Activated CD4-positive, alpha-beta T cell treated with anti-CD3 and anti-CD28 coated beads for 36 hours (primary cell): ENCODE results near the gene MAP3K15. TPM values are rescaled to one million over a fixed set of nuclear protein-coding genes. Genes with fewer than 3 reads are reported as not detected.
A peak's percentile ranks its signal among the peaks of the same experiment; 100 is the strongest.
"Not testable (repeated sequence)": the region's sequence is repeated elsewhere in the genome, so short reads cannot be mapped to it uniquely, and the experiment has no call there.

Experiments used
- ATAC-seq: fragments of 200-7000 bp; cut with Tn5 transposase; one replicate; pipeline ENCODE4 v1.10.0; 2021; ENCODE audit warnings: mild to moderate bottlenecking, moderate library complexity
- CTCF ChIA-PET: fragments of 350-600 bp; sonication (Branson Sonifier 250); formaldehyde crosslinking; loops from one replicate; lab custom pipeline; 2021; ENCODE audit warnings: antibody characterized with exemption; lab: Charles Lee
- POLR2A ChIA-PET: fragments of 350-600 bp; sonication (Branson Sonifier 250); formaldehyde crosslinking; loops from one replicate; lab custom pipeline; 2021; ENCODE audit warnings: antibody characterized with exemption, inconsistent platforms; lab: Charles Lee
- DNase-seq: peaks from one replicate; pipeline ENCODE4 v3.0.0-alpha.2; 2020
- H3K27ac Mint-ChIP-seq: one replicate; pipeline ENCODE4 v1.8.0; 2021; ENCODE audit warnings: mixed read lengths
- H3K27me3 Mint-ChIP-seq: one replicate; pipeline ENCODE4 v1.8.0; 2021; ENCODE audit warnings: mixed read lengths
- H3K36me3 Mint-ChIP-seq: one replicate; pipeline ENCODE4 v1.8.0; 2021; ENCODE audit warnings: low read depth, mixed read lengths
- H3K4me1 Mint-ChIP-seq: one replicate; pipeline ENCODE4 v1.8.0; 2021; ENCODE audit warnings: mixed read lengths
- H3K4me3 Mint-ChIP-seq: one replicate; pipeline ENCODE4 v1.8.0; 2021; ENCODE audit warnings: mild to moderate bottlenecking, moderate library complexity, mixed read lengths
- H3K9me3 Mint-ChIP-seq: one replicate; pipeline ENCODE4 v1.8.0; 2021; ENCODE audit warnings: low read depth, mixed read lengths
- intact Hi-C, 2 experiments: fragments of 100-400 bp; cut with DNase I in 1 of 2; cut with micrococcal nuclease in 1 of 2; formaldehyde crosslinking; loops; one replicate each; pipeline versions ENCODE4 v1.14.2 to v1.15.1; 2022 to 2024; cut with DNase I, micrococcal nuclease
- total RNA-seq, 2 experiments: library from RNA; stranded (reverse); gene quantifications; one replicate each; pipeline ENCODE4 v1.2.3, GENCODE V29; 2021

MAP3K15 gene
- total RNA-seq, 2 experiments from 2014 or later, result 1.0 to 1.2 TPM

GRCh38 chrX:19535476-19535875, 20.2 kb upstream of the MAP3K15 start:
- POLR2A ChIA-PET, result interaction anchor here (0.6 kb wide), 2 partner anchors 12 to 146 kb away, joined by 3 to 7 read pairs; no protein-coding TSS in a partner anchor
- intact Hi-C loops, result loop anchor here in 1 of 2 experiments (2.0 kb wide), 1 partner anchor 163 kb away; no protein-coding TSS in a partner anchor
- Mint-ChIP-seq H3K4me1 (no peaks in the 10 kb centered on the region), H3K4me3 (no peak overlapping the region), H3K27ac (no peak overlapping the region), H3K36me3 (peaks cover 4% of the 10 kb centered on the region), H3K27me3 (no peaks in the 10 kb centered on the region), H3K9me3 (no peaks in the 10 kb centered on the region)
- CTCF ChIA-PET, result interaction anchor here (0.7 to 1.1 kb wide), 4 partner anchors 10 to 166 kb away, joined by 3 to 6 read pairs (median 4); no protein-coding TSS in a partner anchor
- ATAC-seq, result no peak
- no peak for DNase-seq

DNA sequence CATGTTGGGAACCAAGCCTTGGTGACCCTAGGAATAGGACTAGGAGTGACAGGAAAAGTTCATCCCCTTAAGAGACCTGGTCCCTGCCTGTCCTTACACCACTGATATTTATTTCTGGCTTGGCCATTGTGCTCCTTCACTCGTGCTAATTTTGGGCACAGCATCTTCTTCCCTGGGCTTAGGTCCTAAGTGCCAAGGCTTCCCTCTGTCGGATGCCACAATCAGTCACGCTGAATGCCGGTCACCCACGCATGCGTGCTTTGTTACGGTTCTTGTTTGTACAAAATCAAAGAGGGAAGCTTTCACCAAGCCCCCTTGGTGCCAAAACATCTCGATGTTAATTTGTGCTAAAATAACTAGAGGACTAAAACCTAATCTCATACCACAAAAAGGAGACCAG, 17.4 kb upstream of the MAP3K15 start:
- H3K9me3 Mint-ChIP-seq, result no peaks in the 10 kb centered on the region
- POLR2A ChIA-PET, result no interaction called here
- intact Hi-C loops, result loop anchor here in 1 of 2 experiments (5.0 kb wide), 1 partner anchor 160 kb away; no protein-coding TSS in a partner anchor

GRCh38 chrX:19517965-19518364, 2.7 kb upstream of the MAP3K15 start:
- intact Hi-C loops, result loop anchor here in 1 of 2 experiments (5.0 kb wide), 1 partner anchor 136 kb away; no protein-coding TSS in a partner anchor
- CTCF ChIA-PET, result interaction anchor here (1.0 to 1.2 kb wide), 2 partner anchors 9 to 136 kb away, joined by 3 to 4 read pairs; no protein-coding TSS in a partner anchor
- no peaks in the 10 kb centered on the region for H3K4me1 Mint-ChIP-seq

More for the DNA sequence above, 17.4 kb upstream of the MAP3K15 start:
- CTCF ChIA-PET, result no interaction called here
- ATAC-seq (no peak), DNase-seq (no peak)
- Mint-ChIP-seq H3K27ac (no peak overlapping the region), H3K4me3 (no peak overlapping the region), H3K4me1 (no peaks in the 10 kb centered on the region), H3K36me3 (peaks cover 1% of the 10 kb centered on the region), H3K27me3 (no peaks in the 10 kb centered on the region)

GRCh38 chrX:19515615-19516105, 352 bp upstream of the MAP3K15 start:
- Mint-ChIP-seq H3K27me3 (peaks cover 21% of the 10 kb centered on the region), H3K36me3 (no peaks in the 10 kb centered on the region), H3K27ac (no peak overlapping the region), H3K4me3 (peak overlapping the region; percentile 48), H3K4me1 (no peaks in the 10 kb centered on the region), H3K9me3 (no peaks in the 10 kb centered on the region)
- ChIA-PET POLR2A (no interaction called here), CTCF (no interaction called here)
- DNase-seq, result no peak
- no peak for ATAC-seq
- intact Hi-C loops, result loop anchor here (1.0 to 5.0 kb wide), 2 partner anchors 133 to 143 kb away; no protein-coding TSS in a partner anchor

More at GRCh38 chrX:19517965-19518364, 2.7 kb upstream of the MAP3K15 start:
- H3K36me3 Mint-ChIP-seq, result no peaks in the 10 kb centered on the region
- no peaks in the 10 kb centered on the region for H3K9me3 Mint-ChIP-seq
- ATAC-seq (no peak), DNase-seq (no peak)
- POLR2A ChIA-PET, result no interaction called here
- H3K27ac Mint-ChIP-seq, result no peak overlapping the region
- H3K27me3 Mint-ChIP-seq, result peaks cover 23% of the 10 kb centered on the region
- H3K4me3 Mint-ChIP-seq, result no peak overlapping the region

- Mint-ChIP-seq H3K36me3 (no peaks in the 10 kb centered on the region), H3K4me3 (no peak overlapping the region), H3K27ac (no peak overlapping the region), H3K9me3 (no peaks in the 10 kb centered on the region), H3K4me1 (no peaks in the 10 kb centered on the region), H3K27me3 (peaks cover 23% of the 10 kb centered on the region)
- DNase-seq (no peak), ATAC-seq (no peak)
- ChIA-PET CTCF (interaction anchor here (0.6 kb wide), 1 partner anchor 453 kb away, joined by 4 read pairs; no protein-coding TSS in a partner anchor), POLR2A (no interaction called here)
- intact Hi-C loops, result no loop called here
These were observed 1.9 kb downstream of the MAP3K15 start for GRCh38 chrX:19513383-19513782.

- Mint-ChIP-seq H3K4me3 (no peak overlapping the region), H3K27me3 (peaks cover 19% of the 10 kb centered on the region), H3K36me3 (no peaks in the 10 kb centered on the region), H3K9me3 (no peaks in the 10 kb centered on the region), H3K4me1 (no peaks in the 10 kb centered on the region), H3K27ac (no peak overlapping the region)
- POLR2A ChIA-PET, result no interaction called here
- CTCF ChIA-PET, result interaction anchor here (0.6 kb wide), 1 partner anchor 453 kb away, joined by 4 read pairs; no protein-coding TSS in a partner anchor
- DNase-seq (peak; percentile 7), ATAC-seq (peak; percentile 33)
- intact Hi-C loops, result no loop called here
These were observed 2.3 kb downstream of the MAP3K15 start for GRCh38 chrX:19512961-19513360.

- ChIA-PET CTCF (no interaction called here), POLR2A (no interaction called here)
- Mint-ChIP-seq H3K4me1 (no peaks in the 10 kb centered on the region), H3K27me3 (peaks cover 16% of the 10 kb centered on the region), H3K4me3 (no peak overlapping the region), H3K36me3 (no peaks in the 10 kb centered on the region), H3K27ac (no peak overlapping the region), H3K9me3 (no peaks in the 10 kb centered on the region)
- intact Hi-C loops, result no loop called here
- ATAC-seq (no peak), DNase-seq (no peak)
These were observed 2.9 kb downstream of the MAP3K15 start for GRCh38 chrX:19512359-19512758.

- H3K4me3 Mint-ChIP-seq, H3K27ac Mint-ChIP-seq, H3K9me3 Mint-ChIP-seq, CTCF ChIA-PET, ATAC-seq, DNase-seq, H3K4me1 Mint-ChIP-seq, POLR2A ChIA-PET, intact Hi-C loops, H3K36me3 Mint-ChIP-seq: not testable (repeated sequence)
- peaks cover 12% of the 10 kb centered on the region for H3K27me3 Mint-ChIP-seq
These were observed 3.5 kb downstream of the MAP3K15 start for GRCh38 chrX:19511796-19512195.

DNA sequence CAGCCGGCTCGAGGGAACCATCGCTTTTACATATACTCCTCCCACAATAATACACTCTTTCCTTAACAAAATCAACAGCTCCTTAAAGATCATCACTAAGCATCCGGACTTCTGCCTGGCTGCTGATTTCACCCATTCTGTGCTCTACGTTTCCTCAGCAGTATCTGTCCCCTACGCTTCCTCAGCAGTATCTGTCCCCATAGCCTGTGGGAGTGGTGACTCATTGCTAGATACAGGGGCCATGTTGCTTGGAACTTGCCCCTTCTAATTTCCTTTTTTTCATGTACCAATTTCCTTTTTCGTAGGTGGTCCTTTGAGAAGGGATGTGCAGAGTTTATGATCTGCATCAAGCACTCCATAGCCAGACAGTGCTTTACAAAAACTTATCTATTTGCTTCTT, 18.6 kb downstream of the MAP3K15 start:
- ATAC-seq, result no peak
- POLR2A ChIA-PET, result no interaction called here
- CTCF ChIA-PET, result no interaction called here
- Mint-ChIP-seq H3K27me3 (peaks cover 7% of the 10 kb centered on the region), H3K4me3 (no peak overlapping the region), H3K4me1 (no peaks in the 10 kb centered on the region), H3K36me3 (no peaks in the 10 kb centered on the region), H3K9me3 (no peaks in the 10 kb centered on the region), H3K27ac (no peak overlapping the region)
- no peak for DNase-seq
- intact Hi-C loops, result no loop called here

DNA sequence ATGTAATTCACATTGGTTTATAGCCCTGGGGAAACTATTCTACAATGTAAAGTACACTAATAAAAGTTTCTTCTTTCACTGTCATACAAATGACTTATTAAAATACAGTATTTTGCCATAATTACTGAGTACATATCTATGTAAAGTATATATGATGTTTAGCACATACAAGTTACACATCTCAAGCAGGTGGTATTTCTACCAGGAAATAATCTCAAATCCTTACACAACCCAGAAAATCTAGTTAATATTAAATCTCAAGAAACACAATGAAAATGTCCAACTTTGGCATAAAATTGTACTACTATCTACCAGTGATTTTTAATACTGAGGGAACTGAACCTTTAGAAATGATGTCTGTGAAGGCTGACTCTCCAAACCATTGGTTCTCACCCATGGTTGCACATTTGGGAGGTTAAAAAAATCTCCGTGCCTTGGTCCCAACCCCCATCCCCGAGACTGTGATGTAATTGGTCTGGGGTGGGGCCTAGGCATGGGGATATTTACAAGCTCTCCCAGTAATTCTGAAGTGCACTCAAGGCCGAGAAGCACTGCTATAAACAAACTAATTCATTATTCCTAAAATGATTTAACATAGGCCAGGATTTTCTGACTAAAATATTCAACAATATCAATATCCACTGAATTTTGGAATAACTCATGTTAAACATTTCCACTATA, 27.6 kb downstream of the MAP3K15 start:
- H3K36me3 Mint-ChIP-seq, result no peaks in the 10 kb centered on the region
- H3K27me3 Mint-ChIP-seq, result no peaks in the 10 kb centered on the region
- intact Hi-C loops, result no loop called here
- H3K4me1 Mint-ChIP-seq, result peaks cover 8% of the 10 kb centered on the region
- H3K27ac Mint-ChIP-seq, result no peak overlapping the region
- DNase-seq (no peak), ATAC-seq (no peak)
- POLR2A ChIA-PET, result no interaction called here
- no peaks in the 10 kb centered on the region for H3K9me3 Mint-ChIP-seq
- CTCF ChIA-PET, result interaction anchor here (0.8 kb wide), 1 partner anchor 279 kb away, joined by 3 read pairs; no protein-coding TSS in a partner anchor
- H3K4me3 Mint-ChIP-seq, result no peak overlapping the region

DNA sequence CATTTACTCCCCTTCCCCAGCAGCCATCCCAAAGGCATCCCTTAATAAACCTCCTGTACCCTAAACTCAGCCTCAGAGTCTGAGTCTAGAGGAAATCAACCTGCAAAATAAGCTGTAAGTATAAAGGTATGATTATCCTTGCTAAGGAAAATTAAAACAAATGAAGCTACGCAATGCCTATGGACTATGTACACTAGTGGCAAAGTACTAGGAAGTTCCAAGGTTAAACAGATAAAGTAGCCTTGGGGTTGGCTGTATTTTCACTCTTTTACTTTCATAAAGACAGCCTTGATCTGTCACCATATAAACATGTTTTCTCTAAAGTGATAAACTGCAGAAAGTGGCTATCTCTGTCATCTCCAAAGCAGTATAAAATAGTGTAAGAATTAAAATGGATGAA, 35.9 kb downstream of the MAP3K15 start:
- Mint-ChIP-seq H3K4me3 (no peak overlapping the region), H3K27me3 (no peaks in the 10 kb centered on the region), H3K4me1 (no peaks in the 10 kb centered on the region), H3K27ac (no peak overlapping the region), H3K36me3 (no peaks in the 10 kb centered on the region), H3K9me3 (peaks cover 2% of the 10 kb centered on the region)
- no peak for ATAC-seq
- DNase-seq, result no peak
- ChIA-PET POLR2A (no interaction called here), CTCF (no interaction called here)
- intact Hi-C loops, result no loop called here
